HG03558 (cell line): ENCODE results near the gene MAN2A1.
"Not testable (repeated sequence)": the region's sequence is repeated elsewhere in the genome, so short reads cannot be mapped to it uniquely, and the experiment has no call there.

Source experiments
- ATAC-seq: cut with Tn5 transposase; IDR thresholded peaks from one replicate; pipeline ENCODE4 v1.9.1; 2021; ENCODE audit warnings: moderate number of reproducible peaks; ENCODE audit not compliant: unreplicated experiment; ENCODE audit errors: extremely low read depth

MAN2A1 gene

DNA sequence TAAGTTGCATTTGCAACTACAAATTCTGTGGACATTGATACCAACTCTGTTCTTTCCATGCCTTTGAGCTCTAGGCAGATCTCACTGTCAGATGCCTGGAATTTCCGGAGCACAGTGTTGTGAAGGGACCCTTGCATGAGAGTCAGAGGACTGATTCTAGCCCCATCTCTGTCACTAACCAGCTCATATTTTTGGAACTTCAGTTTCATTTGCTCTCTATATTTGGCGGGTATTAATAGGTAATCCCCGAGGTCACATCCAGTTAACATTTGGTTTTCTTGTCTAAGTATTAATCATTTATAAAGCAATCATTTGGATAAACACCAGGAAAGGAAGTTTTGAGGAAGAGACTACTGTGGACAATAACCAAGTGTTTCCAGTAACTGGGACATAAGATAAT, 115.7 kb downstream of the MAN2A1 start:
- ATAC-seq: no peak

DNA sequence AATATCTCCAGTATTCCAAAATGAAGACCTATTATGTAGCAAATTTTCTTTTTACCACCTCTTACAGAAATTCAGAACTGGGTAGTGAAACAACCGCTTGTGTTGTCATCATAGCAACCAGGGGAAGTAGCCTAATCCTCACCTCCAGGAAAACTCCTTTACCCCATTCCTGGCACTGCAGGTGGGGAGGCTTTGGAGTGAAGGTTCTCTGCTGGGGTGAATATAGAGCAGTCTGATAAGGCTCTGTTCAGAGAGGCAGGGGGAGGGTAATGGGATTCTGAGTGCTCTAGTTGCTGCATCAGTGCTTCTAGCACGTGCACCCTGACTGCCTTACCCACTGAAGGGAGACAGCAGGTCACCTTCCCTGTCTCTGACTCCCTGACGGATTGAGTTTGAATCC, 116.2 kb downstream of the MAN2A1 start:
- ATAC-seq: no peak

DNA sequence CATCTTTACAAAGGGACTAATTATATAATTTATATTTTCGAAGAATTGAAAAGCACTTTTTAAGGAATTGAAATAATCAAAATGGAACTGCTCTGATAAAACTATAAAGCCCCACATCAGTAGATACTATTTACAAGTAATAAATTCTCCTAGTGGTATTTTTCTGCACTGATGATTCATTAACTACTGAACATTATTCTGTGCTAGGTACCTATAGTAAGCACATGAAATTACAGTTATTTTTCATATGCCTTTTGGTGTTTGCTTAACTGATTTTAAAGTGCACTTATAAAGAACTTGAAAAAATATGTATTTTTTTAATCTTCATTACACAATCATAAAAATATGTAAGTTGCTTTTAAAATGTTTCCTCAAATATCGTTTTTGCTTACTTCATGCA, 123.0 kb downstream of the MAN2A1 start:
- no peak for ATAC-seq

DNA sequence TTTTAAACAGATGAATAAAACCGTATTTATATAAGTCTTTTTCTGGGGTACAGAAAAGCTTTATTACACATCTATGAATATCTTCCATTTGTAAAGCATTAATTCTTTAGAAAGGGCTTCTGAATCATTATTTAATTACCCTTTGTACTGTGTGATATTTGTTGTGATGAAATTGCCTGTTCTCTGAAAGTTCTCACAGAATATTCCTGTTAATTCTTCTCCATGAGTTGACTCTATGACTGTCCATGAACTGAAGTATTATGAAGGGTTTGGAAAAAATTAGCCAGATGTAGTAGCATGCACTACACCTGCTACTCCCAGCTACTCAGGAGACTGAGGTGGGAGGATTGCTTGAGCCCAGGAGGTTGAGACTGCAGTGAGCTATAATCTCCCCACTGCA, 127.0 kb downstream of the MAN2A1 start:
- ATAC-seq: no peak

DNA sequence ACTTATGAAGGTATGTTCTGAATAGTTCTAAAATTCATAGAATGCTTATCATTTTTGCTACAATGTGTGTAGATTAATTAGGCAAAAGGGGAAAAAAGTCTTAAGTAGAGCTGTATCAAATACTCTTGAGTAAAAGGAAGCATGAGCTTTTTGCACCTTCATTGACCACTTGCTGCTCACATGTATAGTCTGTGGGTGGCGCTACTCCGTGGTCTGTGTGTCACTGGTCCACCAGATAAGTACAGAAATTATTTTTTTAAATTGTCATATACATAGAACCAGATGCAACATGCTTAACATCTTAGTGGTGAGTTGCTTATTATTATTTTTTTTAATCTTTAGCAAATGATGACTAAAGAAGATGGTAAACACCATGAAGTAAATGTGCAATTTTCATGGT, 130.2 kb downstream of the MAN2A1 start:
- no peak for ATAC-seq

DNA sequence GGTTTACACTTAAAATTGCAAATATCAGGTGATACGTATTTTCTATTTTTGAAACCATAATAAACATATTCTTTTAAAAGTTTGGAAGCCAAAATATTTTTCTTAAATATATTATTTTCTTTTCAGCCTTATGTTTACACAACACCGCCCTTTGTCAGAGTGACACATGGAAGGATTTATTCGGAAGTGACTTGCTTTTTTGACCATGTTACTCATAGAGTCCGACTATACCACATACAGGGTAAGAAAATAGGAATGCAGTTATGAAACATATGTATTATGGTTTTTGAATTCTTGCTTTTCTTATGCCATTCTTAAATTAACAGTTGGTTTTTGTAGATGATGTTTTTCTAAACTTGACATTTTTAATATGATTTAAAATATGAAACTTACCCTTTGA, 133.9 kb downstream of the MAN2A1 start:
- ATAC-seq: no peak

GRCh38 chr5:109825450-109825849, 135.7 kb downstream of the MAN2A1 start:
- no peak for ATAC-seq

DNA sequence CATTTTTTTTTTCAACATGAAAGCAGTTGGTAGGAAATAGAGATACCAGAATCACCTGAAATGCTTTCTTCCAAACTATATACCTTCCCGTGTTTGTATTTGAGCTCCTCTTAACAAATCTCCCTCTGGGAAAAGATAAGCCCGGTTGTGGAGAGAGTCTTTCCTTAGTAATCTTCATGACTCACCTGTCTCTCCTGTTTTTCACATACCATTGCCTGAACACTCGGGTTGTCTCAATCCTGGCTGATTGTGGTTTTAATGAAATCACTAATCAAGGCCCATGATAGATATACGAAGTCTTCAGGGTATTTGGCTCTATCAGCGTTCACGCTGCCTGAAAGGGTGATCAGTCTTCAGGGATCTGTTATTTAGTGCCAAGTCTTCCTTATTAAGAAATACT, 136.7 kb downstream of the MAN2A1 start:
- ATAC-seq: no peak

GRCh38 chr5:109829331-109829730, 139.6 kb downstream of the MAN2A1 start:
- no peak for ATAC-seq

DNA sequence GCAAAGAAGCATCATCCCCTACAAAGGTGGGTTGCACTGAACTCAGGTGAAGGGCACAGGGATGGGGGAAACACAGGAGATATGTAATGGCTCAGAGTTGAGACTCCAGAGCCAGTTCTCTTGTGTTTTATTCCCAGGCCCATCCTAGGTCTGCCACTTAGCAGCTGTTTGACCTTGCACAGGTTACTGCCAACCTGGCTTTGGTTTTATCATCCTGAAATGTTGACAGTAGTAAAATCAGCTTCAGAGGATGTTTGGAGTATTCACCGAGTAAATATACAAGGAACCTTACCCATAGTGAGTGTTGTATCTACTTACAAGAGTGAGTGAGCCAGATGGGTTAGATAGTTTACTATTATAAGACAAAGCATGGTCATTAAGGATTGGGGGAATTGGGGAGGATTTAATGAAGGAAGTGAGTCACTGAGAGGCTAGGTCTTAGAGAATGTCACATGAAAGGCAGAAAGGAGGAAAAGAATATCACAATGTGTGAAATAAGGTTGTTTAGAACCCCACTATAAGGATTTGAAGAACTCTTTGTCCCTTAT, 141.3 kb downstream of the MAN2A1 start:
- ATAC-seq: no peak

- ATAC-seq: not testable (repeated sequence)
These were observed 142.8 kb downstream of the MAN2A1 start for GRCh38 chr5:109832207-109833188.

- ATAC-seq: no peak
These were observed 144.2 kb downstream of the MAN2A1 start for GRCh38 chr5:109833946-109834345.

GRCh38 chr5:109836280-109836679, 146.6 kb downstream of the MAN2A1 start:
- no peak for ATAC-seq

GRCh38 chr5:109837231-109837861, 147.6 kb downstream of the MAN2A1 start:
- no peak for ATAC-seq

DNA sequence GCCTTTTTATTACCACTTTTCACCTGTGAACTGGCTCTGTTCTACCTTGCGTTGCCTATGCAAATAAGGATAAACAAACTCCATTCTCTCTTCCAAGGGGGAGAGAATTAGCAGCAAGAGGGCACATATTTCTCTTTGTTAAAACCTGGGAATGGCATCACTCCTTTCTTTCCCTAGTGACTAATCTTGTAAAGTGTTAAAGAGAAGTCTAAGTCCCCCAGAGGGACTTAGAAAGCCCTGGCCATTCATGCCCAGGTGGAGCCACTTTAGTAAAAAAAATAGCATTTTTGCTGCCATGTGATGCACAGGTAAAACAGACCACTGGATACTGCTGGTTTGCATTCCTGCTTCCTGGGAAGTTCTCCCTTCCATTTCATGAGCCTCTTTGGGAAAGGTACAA, 148.4 kb downstream of the MAN2A1 start:
- no peak for ATAC-seq

DNA sequence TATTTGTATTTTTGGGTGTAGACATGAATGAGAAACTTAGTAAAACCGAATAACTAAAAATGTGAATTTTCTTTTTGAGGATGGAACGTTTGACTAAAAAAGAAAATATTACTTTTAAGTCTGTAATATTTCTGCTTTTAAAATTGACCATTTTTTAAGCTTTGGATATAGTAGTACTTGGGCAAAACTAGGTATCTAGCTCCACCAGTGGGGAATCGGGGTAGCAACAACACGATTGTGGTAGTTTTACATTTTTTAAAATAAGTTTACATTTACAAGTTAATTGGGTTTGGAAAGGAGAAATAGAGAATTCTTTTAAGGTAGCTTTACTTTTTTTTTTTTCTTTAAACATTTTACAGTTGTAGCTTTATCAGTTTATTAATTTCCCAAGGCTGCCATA, 154.4 kb downstream of the MAN2A1 start:
- no peak for ATAC-seq

- no peak for ATAC-seq
These were observed 155.0 kb downstream of the MAN2A1 start for GRCh38 chr5:109844695-109845094.

DNA sequence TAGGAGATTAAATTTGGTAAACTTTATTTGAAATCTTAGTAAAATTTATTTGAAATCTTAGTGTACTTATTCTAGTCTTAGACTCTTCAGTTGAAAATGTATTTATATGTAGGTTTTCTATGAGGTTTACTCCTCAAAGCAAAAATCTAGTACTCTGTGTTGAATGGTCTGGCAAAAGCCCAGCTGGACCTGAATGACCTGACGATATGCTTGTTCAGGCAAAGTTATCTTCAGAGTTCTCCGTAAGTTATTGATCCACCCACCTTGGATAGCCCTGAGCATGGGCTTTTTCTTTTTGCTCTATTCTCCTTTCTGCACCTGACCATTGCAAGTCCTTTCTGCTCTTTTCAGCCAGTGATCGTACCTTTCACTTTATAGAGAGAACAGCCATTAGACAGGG, 158.4 kb downstream of the MAN2A1 start:
- ATAC-seq: no peak

DNA sequence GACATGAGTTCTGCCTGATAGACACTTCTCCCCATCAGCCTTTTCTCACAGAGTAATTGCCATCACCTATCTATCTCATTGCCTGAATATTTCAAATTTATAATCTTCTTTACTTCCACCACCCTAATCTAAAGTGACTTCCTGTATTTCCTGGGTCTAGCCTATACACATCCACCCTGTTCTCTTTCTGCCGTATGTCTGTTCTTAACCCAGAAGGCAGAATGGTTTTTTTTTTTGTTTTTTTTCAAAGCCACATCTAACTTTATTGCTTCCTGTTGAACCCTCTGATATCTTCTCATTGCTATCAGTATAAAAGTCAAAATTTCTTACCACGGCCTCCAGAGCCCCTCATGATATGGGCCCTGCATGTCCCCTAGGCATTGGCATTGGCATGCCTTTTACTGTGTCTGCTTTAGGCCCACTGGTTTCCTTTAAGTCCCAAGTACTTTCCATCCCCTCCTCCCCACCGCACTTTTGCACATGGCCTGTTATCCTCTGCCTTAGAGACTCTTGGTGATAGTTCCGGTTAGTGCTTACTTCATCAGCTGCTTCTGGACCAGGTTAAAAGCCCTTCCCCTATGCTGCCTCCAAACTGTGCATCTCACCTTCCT, 159.9 kb downstream of the MAN2A1 start:
- ATAC-seq: no peak

GRCh38 chr5:109852371-109853155, 162.8 kb downstream of the MAN2A1 start:
- ATAC-seq: no peak
